ENCODE measurements around the gene NPM1.

Gene NPM1

DNA sequence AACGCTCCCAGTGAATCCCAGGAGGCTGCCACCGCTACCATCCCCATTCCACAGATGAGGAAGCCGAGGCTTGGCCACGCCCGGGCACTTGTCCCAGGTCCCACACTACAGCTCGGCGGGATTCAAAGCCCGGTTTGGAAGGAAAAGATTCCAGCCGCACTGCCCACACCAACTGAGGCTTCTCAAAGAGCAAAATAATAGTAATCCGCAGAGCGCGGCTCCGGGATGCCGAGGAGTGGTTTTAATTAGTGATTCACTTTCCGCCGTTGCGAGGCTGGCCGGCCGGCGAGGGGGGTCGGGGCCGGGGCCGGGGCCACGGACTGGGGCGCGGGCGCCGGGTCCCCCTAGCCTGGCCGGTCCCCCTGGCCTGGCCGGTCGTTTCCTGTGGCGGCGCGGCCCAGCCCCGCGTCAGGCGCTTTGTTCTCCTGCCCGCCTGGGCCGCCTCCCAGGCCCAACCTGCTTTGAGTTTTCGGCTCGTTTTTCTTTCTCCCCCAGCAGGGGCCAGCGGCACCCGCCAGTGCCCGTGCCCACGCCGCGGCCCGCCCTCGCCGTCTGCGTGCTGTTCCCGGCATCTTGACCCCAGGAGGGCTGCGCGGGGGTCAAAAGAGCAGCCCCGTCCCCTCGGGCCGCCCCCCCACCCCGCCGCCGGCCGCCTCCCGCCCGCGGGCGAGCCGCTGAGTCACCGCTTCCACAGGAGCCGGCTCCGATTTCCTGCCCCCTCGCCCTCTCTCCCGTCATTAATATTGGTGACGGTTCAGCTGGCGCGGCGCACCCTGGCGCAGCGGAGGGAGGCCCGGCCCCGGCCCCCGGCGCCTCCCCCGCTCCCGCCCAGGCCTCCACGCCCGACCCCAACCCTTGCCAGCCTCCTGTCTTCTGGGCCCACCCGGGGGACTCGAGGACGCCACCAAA is 63.0 kb downstream of the NPM1 start:
- no peak for DNase-seq (ENCODE audit: low read depth in 2 of 2)

DNA sequence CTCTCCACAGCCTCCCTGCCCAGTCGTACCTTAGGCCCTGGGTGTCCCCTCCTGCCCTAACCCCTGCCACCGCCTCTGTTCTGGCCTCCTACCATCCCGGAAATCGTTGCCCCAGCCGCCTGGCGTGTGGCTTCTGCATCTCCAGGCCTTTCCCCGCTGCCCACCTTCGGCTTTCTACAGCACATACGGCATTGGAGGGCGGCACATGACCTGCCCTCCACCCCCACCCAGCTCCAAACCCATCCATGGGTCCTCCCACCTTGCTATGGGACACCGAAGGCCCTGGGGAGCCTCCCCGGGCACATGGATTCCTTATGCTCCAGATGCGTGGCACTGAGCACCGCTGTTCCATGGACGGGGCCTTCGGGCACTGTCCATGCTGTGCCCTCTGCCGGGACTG is 63.8 kb downstream of the NPM1 start:
- DNase-seq (ENCODE audit: low read depth in 2 of 2) = no peak

DNA sequence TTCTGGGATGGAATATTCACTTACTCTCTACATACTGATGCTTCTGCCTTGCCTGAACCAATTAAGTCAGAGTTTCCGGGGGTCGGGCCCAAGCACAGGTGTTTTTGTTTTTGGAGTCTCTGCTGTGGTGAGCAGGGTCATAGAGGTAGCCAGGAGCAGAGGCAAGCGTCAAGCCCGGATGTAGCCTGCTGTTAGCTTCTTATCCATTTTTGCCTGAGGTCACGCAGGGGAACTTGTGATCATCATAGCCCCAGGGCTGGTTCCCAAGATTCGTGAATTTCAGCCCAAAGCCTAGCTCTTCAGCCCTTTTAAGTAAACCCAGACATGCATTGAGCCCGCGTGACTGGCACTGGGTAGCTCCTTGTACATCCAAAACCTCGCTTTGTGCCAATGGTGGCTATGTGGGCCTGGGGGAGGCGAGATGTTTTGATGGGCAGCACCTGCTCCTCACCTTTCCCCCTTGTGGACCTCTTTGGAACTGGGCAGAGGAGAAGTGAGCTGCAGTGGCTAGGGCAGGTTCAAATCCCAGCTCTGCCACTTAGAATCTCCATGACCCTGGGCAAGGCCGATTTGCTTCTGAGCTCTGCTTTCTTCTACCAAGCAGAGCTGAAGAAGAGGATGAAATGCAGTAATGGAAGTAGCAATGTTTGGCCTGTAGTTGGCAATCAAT is 65.5 kb downstream of the NPM1 start:
- DNase-seq (ENCODE audit: low read depth in 2 of 2) = no peak

DNA sequence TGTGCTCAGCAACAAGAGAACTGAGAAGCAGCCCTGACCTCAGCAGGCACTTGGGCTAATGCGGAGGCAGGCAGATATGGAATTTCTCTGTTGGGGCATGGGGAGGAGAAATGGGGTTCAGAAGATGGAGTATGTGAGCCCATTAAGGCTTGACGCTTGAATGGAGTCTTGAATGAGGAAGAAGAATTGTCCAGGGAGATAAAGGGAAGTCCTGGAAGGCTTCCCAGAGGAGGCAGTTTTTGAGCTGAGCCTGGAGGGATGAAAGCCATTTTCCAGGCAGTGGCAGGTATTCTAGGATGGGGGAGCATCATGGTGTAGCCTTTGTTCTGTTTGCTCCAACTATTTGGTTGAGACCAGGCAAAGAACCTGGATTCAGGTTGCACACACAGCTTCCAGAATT is 66.3 kb downstream of the NPM1 start:
- no peak for DNase-seq (ENCODE audit: low read depth in 2 of 2)

DNA sequence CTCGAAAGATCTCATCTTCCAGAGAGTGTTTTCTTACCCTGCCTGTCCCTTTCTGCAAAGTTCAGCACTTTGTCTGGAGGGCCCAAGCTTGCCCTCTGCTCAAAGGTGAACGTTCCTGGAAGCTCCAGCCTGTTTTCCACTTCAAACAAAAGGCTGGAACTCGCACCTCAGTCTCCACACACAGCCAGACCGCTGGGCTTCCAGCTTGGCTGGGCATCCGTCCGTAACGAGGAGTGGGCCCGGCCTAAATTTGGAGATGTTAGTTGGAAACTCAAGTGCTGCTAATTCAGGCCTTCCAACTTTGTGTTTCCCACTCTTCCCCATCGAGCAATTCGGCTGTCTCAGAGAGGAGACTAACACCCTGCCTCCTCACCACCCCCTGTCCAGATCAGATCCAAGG is 66.9 kb downstream of the NPM1 start:
- DNase-seq (ENCODE audit: low read depth in 2 of 2) = no peak

DNA sequence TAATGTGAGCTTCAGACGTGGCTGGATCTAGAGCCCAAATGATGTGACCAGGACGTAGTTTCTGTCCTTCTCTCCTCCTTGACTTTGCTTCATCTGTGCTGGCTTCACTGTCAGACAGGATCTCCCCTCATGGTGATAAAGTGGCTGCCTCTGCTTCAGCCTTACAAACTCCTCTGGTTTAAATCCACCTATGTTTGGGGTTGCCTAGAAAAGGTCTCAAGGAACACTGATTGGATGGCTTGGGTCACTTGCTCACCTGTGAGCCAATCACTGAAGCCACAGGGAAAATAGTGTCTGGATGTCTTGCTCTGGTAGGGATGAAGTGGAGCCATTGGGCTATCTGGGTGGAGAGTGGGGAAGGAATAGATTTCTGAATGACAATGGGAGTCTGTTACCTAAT is 67.9 kb downstream of the NPM1 start:
- no peak for DNase-seq (ENCODE audit: low read depth in 2 of 2)

DNA sequence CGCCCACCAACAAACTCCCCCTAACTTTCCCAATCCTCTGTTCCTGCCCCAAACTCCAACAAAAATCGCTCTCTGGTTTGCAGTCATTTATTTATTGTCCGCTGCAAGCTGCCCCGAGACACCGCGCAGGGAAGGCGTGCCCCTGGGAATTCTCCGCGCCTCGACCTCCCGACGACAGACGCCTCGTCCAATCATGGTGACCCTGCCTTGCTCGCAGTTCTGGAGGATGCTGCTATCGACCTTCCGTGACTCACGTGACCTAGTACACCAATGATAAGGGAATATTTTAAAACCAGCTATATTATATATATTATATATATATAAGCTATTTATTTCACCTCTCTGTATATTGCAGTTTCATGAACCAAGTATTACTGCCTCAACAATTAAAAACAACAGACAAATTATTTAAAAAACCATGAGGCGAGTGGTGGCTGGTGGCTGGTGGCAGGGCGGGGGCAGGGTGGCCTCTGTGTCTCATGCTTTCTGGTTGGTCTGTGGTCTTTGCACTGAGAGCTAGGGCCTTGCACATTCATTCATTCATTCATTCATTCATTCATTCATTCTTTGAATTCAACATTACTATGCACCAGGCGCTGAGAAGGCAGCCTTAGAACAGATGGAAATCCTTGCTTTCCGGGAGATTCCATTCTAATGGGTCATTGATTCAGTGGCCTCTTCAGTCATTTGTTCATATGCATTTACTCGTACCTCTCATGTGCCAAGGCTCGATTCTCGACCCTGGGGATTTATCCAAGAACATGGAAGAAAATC is 69.7 kb downstream of the NPM1 start:
- DNase-seq (ENCODE audit: low read depth in 2 of 2) = no peak

DNA sequence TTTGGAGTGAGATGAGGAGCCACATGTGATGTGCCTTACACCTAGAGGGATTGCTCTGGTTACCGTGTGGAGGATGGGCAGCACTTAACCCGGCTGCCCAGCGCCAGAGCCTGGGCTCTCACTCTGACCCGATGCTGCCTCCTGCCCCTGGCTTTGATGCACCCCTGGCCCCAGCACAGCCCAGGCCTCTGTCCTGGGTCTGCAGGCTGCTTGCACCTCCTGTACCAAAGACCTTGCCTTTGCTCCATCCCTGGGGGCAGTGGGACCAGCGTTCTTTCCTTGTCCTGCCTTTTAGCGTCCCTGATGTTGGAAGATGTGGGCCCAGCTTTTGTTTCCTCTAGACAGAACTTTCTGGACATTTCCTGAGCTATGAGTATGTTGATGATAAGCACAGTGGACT is 72.2 kb downstream of the NPM1 start:
- no peak for DNase-seq (ENCODE audit: low read depth in 2 of 2)

Data from stimulated activated CD8-positive, alpha-beta memory T cell treated with anti-CD3 and anti-CD28 coated beads, Interleukin-15, amount 100 ng/mL, for 4 hours (primary cell).